ENCODE measurements around the gene CDK5.

DNA sequence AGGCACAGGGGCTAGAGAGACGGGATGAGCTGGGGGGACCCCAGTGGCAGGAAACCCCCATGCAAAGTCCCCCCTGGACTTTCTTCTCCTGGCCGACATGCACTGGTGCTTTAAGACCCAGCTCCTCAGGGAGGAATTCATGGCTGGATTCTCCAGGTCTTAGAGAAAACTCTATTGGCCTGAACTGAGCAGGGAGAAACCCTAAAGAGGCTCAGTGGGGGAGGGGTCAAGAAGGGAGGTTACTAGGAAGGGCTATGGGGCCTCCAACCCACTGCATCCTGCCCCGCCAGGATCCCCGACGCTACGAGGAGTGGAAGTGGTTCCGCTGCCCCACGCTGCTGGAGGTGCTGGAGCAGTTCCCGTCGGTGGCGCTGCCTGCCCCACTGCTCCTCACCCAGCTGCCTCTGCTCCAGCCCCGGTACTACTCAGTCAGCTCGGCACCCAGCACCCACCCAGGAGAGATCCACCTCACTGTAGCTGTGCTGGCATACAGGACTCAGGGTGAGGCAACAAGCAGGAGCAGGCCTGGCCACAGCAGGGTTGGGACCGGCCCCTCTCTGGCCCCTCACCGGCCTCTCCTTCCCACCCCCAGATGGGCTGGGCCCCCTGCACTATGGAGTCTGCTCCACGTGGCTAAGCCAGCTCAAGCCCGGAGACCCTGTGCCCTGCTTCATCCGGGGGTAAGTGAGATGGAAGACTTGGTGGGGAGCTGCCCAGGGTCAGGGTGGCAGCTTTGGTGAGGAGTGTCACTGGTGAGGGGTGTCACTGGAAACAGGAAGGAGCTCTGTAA lies 47.2 kb downstream of the CDK5 start:
- TF ChIP-seq POLR2A (IDR thresholded peaks at IDR 0.05), result no peak
- no peak for TF ChIP-seq CTCF (IDR thresholded peaks at IDR 0.05)

Measured in ovary (tissue), 3 donors.